ENCODE measurements around the gene CHCHD4. TPM values are rescaled to one million over a fixed set of nuclear protein-coding genes. Genes with fewer than 3 reads are reported as not detected.

CHCHD4 gene
- total and polyA plus RNA-seq, 10 donors, result 8.4 to 17.1 (median 9.9) TPM

DNA sequence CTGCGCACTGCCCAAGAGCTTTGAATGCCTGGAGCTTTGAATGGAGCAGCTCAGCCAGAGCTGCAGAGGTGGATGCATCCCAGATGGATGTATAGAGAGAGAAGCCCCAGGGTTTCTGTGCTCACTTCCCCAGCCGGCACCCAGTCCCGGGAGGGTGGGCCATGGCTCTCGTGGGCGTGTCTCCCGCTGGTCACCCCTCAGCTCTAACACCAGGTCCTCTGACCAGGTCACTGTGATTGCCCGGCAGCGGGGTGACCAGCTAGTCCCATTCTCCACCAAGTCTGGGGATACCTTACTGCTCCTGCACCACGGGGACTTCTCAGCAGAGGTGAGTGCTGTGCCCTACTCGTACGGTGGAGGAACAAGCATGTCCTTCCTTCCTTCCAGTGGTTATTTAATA is 10.9 kb upstream of the CHCHD4 start:
- H3K36me3 ChIP-seq, result peaks cover 2 to 100% (median 82%) of the 10 kb centered on the region in 6 donors
- H3K9me3 ChIP-seq, result no peaks in the 10 kb centered on the region
- TF ChIP-seq POLR2AphosphoS5 (IDR thresholded peaks at IDR 0.05) (peak in 1 of 3 donors; percentile 15), CTCF (IDR thresholded peaks at IDR 0.05 in 8 of 11, conservative IDR thresholded peaks at IDR 0.05 in 3 of 11) (no peak)
- intact Hi-C loops (cut with DNase I; ENCODE audit: low total_unique reads), result no loop called here
- WGBS, 5 donors, result 81 to 96% (median 89%) methylated on average over 11 of the region's 11 CpGs
- peaks cover 0 to 6% (median 0%) of the 10 kb centered on the region in 6 donors for H3K4me1 ChIP-seq
- H3K27ac ChIP-seq, result no peak overlapping the region
- no peak for DNase-seq
- H3K27me3 ChIP-seq (replicated peaks in 1 of 7), result no peaks in the 10 kb centered on the region
- H3K4me3 ChIP-seq, result no peak overlapping the region

- no peak overlapping the region for H3K27ac ChIP-seq
- intact Hi-C loops (cut with DNase I; ENCODE audit: low total_unique reads), result no loop called here
- 82 to 91% (median 85%) methylated on average over 5 to 6 of the region's 6 CpGs for WGBS, 5 donors
Measured at GRCh38 chr3:14134291-14134690, 9.6 kb upstream of the CHCHD4 start.

GRCh38 chr3:14133876-14134275 is 9.2 kb upstream of the CHCHD4 start:
- DNase-seq, result no peak
- Histone ChIP-seq H3K27me3 (replicated peaks in 1 of 7) (no peaks in the 10 kb centered on the region), H3K36me3 (peaks cover 2 to 100% (median 85%) of the 10 kb centered on the region in 6 donors), H3K27ac (no peak overlapping the region), H3K9me3 (no peaks in the 10 kb centered on the region), H3K4me3 (no peak overlapping the region), H3K4me1 (peaks cover 0 to 6% (median 0%) of the 10 kb centered on the region in 6 donors)
- WGBS, 5 donors, result 93 to 100% (median 95%) methylated on average over 5 of the region's 5 CpGs
- intact Hi-C loops (cut with DNase I; ENCODE audit: low total_unique reads), result no loop called here
- TF ChIP-seq POLR2A (IDR thresholded peaks at IDR 0.05) (no peak), CTCF (IDR thresholded peaks at IDR 0.05 in 8 of 11, conservative IDR thresholded peaks at IDR 0.05 in 3 of 11) (no peak), POLR2AphosphoS5 (IDR thresholded peaks at IDR 0.05) (no peak)

More at GRCh38 chr3:14134291-14134690, 9.6 kb upstream of the CHCHD4 start:
- no peak overlapping the region for H3K4me3 ChIP-seq
- peaks cover 0 to 6% (median 0%) of the 10 kb centered on the region in 6 donors for H3K4me1 ChIP-seq
- DNase-seq, result no peak
- TF ChIP-seq CTCF (IDR thresholded peaks at IDR 0.05 in 8 of 11, conservative IDR thresholded peaks at IDR 0.05 in 3 of 11) (no peak), POLR2AphosphoS5 (IDR thresholded peaks at IDR 0.05) (no peak), POLR2A (IDR thresholded peaks at IDR 0.05) (no peak)
- H3K9me3 ChIP-seq, result no peaks in the 10 kb centered on the region
- peaks cover 2 to 100% (median 86%) of the 10 kb centered on the region in 6 donors for H3K36me3 ChIP-seq
- no peaks in the 10 kb centered on the region for H3K27me3 ChIP-seq (replicated peaks in 1 of 7)

DNA sequence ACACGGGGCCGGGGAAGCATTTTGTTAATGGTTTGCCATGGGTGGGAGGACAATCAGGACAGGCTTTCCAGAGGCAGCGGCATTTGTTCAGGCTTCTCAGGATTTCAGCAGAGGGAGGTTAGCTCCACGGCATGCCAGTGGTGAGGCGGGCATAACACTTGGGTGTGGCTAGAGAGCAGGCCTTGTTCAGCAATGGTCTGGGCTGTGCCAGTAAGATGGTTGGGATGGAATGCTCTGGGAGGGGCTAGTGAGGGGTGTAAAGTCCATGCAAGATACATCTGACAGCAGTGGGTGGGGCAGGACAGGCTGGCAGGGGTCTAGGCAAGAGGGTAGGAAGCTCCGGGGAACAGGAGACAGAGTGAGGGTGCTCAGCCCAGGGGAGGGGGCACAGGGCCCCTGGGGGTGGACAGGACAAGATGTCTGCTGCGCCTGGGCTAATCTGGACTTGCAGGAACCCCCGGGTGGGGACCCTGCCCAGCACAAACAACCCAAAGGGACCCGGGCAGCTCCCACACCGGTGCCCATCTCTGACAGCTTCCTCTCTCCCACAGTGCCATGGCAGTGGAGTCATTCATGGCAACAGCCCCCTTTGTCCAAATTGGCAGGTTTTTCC is 8.6 kb upstream of the CHCHD4 start:
- peaks cover 0 to 6% (median 2%) of the 10 kb centered on the region in 6 donors for H3K4me1 ChIP-seq
- H3K27me3 ChIP-seq (replicated peaks in 1 of 7), result no peaks in the 10 kb centered on the region
- no peak overlapping the region for H3K4me3 ChIP-seq
- peaks cover 2 to 100% (median 85%) of the 10 kb centered on the region in 6 donors for H3K36me3 ChIP-seq
- intact Hi-C loops (cut with DNase I; ENCODE audit: low total_unique reads), result no loop called here
- H3K27ac ChIP-seq, result no peak overlapping the region
- WGBS, 5 donors, result 94 to 98% (median 96%) methylated on average over 10 of the region's 10 CpGs
- TF ChIP-seq CTCF (IDR thresholded peaks at IDR 0.05 in 8 of 11, conservative IDR thresholded peaks at IDR 0.05 in 3 of 11) (no peak), POLR2AphosphoS5 (IDR thresholded peaks at IDR 0.05) (peak in 1 of 3 donors; percentile 52), POLR2A (IDR thresholded peaks at IDR 0.05) (no peak)
- no peak for DNase-seq
- no peaks in the 10 kb centered on the region for H3K9me3 ChIP-seq

All from spleen (tissue), 11 donors.